HL-60 (cell line): ENCODE measurements around the gene DIP2B.
A peak's percentile ranks its signal among the peaks of the same experiment; 100 is the strongest.

Source experiments
- DNase-seq, 2 experiments: peaks; one replicate each; pipeline ENCODE4 v3.0.0-alpha.2; 2010 to 2020; ENCODE audit warnings: low read depth in 1 of 2, low spot score in 1 of 2
- H3K27ac ChIP-seq: fragments of 250-450 bp; sonication (Bioruptor Pico); replicated peaks from 2 replicates; pipeline ENCODE4 v1.5.1; 2020; ENCODE audit warnings: mild to moderate bottlenecking, moderate library complexity
- H3K27me3 ChIP-seq: fragments of 250-450 bp; sonication (Bioruptor Pico); 2 replicates; pipeline ENCODE4 v1.5.1; 2021; ENCODE audit warnings: mild to moderate bottlenecking, moderate library complexity; ENCODE audit not compliant: insufficient read depth, poor library complexity, severe bottlenecking
- H3K4me3 ChIP-seq: replicated peaks from 2 replicates; pipeline ENCODE4 v1.5.1; 2011; ENCODE audit warnings: mild to moderate bottlenecking, control low read depth, low read length; ENCODE audit not compliant: insufficient read depth
- CTCF ChIP-seq: IDR thresholded peaks from one replicate; pipeline ENCODE4 v1.5.1; 2011; ENCODE audit warnings: low read length, control low read depth, inconsistent platforms; ENCODE audit not compliant: insufficient read depth
- GABPA ChIP-seq: IDR thresholded peaks from 2 replicates; pipeline ENCODE4 v1.6.1; 2012; ENCODE audit warnings: low read depth
- POLR2AphosphoS5 ChIP-seq: IDR thresholded peaks from 2 replicates; pipeline ENCODE4 v1.6.1; 2012; ENCODE audit warnings: low read depth
- REST ChIP-seq: IDR thresholded peaks from 2 replicates; pipeline ENCODE4 v1.6.1; 2012; ENCODE audit warnings: low read depth; ENCODE audit not compliant: insufficient replicate concordance
- SPI1 ChIP-seq: IDR thresholded peaks from 2 replicates; pipeline ENCODE4 v1.6.1; 2012; ENCODE audit warnings: low read depth, mild to moderate bottlenecking, borderline replicate concordance

The DIP2B gene

GRCh38 chr12:50637870-50638481 is 133.2 kb downstream of the DIP2B start:
- H3K27me3 ChIP-seq, result no peaks in the 10 kb centered on the region
- no peak overlapping the region for H3K4me3 ChIP-seq
- peak; percentile 20 for TF ChIP-seq CTCF
- no peak for TF ChIP-seq GABPA
- TF ChIP-seq POLR2AphosphoS5, result no peak
- no peak for TF ChIP-seq SPI1
- DNase-seq, result peak; percentile 13 to 19
- no peak overlapping the region for H3K27ac ChIP-seq

- DNase-seq, result no peak
- Histone ChIP-seq H3K4me3 (no peak overlapping the region), H3K27me3 (no peaks in the 10 kb centered on the region), H3K27ac (no peak overlapping the region)
- TF ChIP-seq POLR2AphosphoS5, result no peak
- TF ChIP-seq REST, result no peak
- no peak for TF ChIP-seq SPI1
- TF ChIP-seq GABPA, result no peak
- TF ChIP-seq CTCF, result no peak
Measured at GRCh38 chr12:50638482-50638880, 133.7 kb downstream of the DIP2B start.

- TF ChIP-seq CTCF (no peak), POLR2AphosphoS5 (no peak), GABPA (no peak), REST (no peak), SPI1 (no peak)
- H3K27ac ChIP-seq, result no peak overlapping the region
- no peak for DNase-seq
- no peaks in the 10 kb centered on the region for H3K27me3 ChIP-seq
- H3K4me3 ChIP-seq, result no peak overlapping the region
Measured at GRCh38 chr12:50639721-50640120, 134.9 kb downstream of the DIP2B start.
